ENCODE results near the gene BCAS2. TPM values are rescaled to one million over a fixed set of nuclear protein-coding genes. Genes with fewer than 3 reads are reported as not detected.

The BCAS2 gene
- total RNA-seq (2014; rRNA removed; shearing (Covaris generic)) (26.1 and 44.4 TPM in 2 replicates), polyA plus RNA-seq (2016; fragmentation: Nextera tagmentation; extraction: Ambion mirVana) (64.4 and 67.1 TPM in 2 replicates)

GRCh38 chr1:114581335-114582287, at the start of gene BCAS2:
Gene BCAS2 (minus strand): TSS chr1:114581615. CDS start chr1:114581591, 24 bp downstream.
- no peaks in the 10 kb centered on the region for H3K9me2 ChIP-seq (ENCODE audit: insufficient read depth)
- peaks cover 45% of the 10 kb centered on the region for H3K79me2 ChIP-seq (ENCODE audit: insufficient read depth)
- in situ Hi-C loops (cut with MboI) = no loop called here
- peak within 1 kb of the TSS; percentile 90 for H3K9ac ChIP-seq
- peak within 1 kb of the TSS; percentile 77 for H3K27ac ChIP-seq
- no peaks in the 10 kb centered on the region for H4K20me1 ChIP-seq (ENCODE audit: insufficient read depth)
- WGBS, 2 experiments (ENCODE audit: low coverage in 1 of 2, low lambda C conversion rate in 2 of 2, missing lambda C conversion rate in 2 of 2) = 2% methylated on average over 40 of the region's 40 CpGs
- H3F3A ChIP-seq (ENCODE audit: insufficient read depth) = peaks cover 7% of the 10 kb centered on the region; the same call in 1 of the 2 replicates
- H3K4me2 ChIP-seq (ENCODE audit: unreplicated experiment) = peak within 1 kb of the TSS; percentile 94
- no peaks in the 10 kb centered on the region for H3K27me3 ChIP-seq (replicated peaks; ENCODE audit: insufficient read depth)
- peaks cover 14% of the 10 kb centered on the region for H3K36me3 ChIP-seq (ENCODE audit: low read depth)
- no peaks in the 10 kb centered on the region for H3K9me3 ChIP-seq (ENCODE audit: low read depth)
- TF ChIP-seq EZH2 (IDR thresholded peaks at IDR 0.05; ENCODE audit: insufficient read depth, poor library complexity, severe bottlenecking) (no peak), EZH2phosphoT487 (IDR thresholded peaks at IDR 0.05; ENCODE audit: insufficient read depth, low read depth) (no peak)
- H3K4me1 ChIP-seq (ENCODE audit: insufficient read depth) = peaks cover 13% of the 10 kb centered on the region
- H3K4me3 ChIP-seq = peak within 1 kb of the TSS; percentile 94
- peak within 1 kb of the TSS; percentile 96 for H2AFZ ChIP-seq
- DNase-seq = peak; percentile 99

GRCh38 chr1:114627107-114627506, 45.7 kb upstream of the BCAS2 start:
- 32 to 33% methylated on average over 2 of the region's 2 CpGs for WGBS, 2 experiments (ENCODE audit: low coverage in 1 of 2, low lambda C conversion rate in 2 of 2, missing lambda C conversion rate in 2 of 2)
- no peak overlapping the region for H3K27ac ChIP-seq
- no peak overlapping the region for H3K4me3 ChIP-seq
- H3K9me3 ChIP-seq (ENCODE audit: low read depth) = no peaks in the 10 kb centered on the region
- TF ChIP-seq EZH2 (IDR thresholded peaks at IDR 0.05; ENCODE audit: insufficient read depth, poor library complexity, severe bottlenecking) (no peak), EZH2phosphoT487 (IDR thresholded peaks at IDR 0.05; ENCODE audit: insufficient read depth, low read depth) (no peak)
- H3K27me3 ChIP-seq (replicated peaks; ENCODE audit: insufficient read depth) = no peaks in the 10 kb centered on the region
- H3K4me1 ChIP-seq (ENCODE audit: insufficient read depth) = no peaks in the 10 kb centered on the region
- H3K36me3 ChIP-seq (ENCODE audit: low read depth) = 0 out of 2 replicates have a peak, but pooled peaks cover 4% of the 10 kb centered on the region
- H3K79me2 ChIP-seq (ENCODE audit: insufficient read depth) = no peaks in the 10 kb centered on the region
- no peak overlapping the region for H3K9ac ChIP-seq
- H2AFZ ChIP-seq = no peak overlapping the region
- no peaks in the 10 kb centered on the region for H3F3A ChIP-seq (ENCODE audit: insufficient read depth)
- no peaks in the 10 kb centered on the region for H4K20me1 ChIP-seq (ENCODE audit: insufficient read depth)
- no peak overlapping the region for H3K4me2 ChIP-seq (ENCODE audit: unreplicated experiment)
- in situ Hi-C loops (cut with MboI) = no loop called here
- DNase-seq = no peak
- no peaks in the 10 kb centered on the region for H3K9me2 ChIP-seq (ENCODE audit: insufficient read depth)

GRCh38 chr1:114623364-114623763, 41.9 kb upstream of the BCAS2 start:
- H3K4me1 ChIP-seq (ENCODE audit: insufficient read depth) = no peaks in the 10 kb centered on the region
- no peaks in the 10 kb centered on the region for H3K79me2 ChIP-seq (ENCODE audit: insufficient read depth)
- H3K9ac ChIP-seq = no peak overlapping the region
- no peaks in the 10 kb centered on the region for H3K27me3 ChIP-seq (replicated peaks; ENCODE audit: insufficient read depth)
- in situ Hi-C loops (cut with MboI) = no loop called here
- H3K9me2 ChIP-seq (ENCODE audit: insufficient read depth) = no peaks in the 10 kb centered on the region
- 88 to 92% methylated on average over 5 of the region's 5 CpGs for WGBS, 2 experiments (ENCODE audit: low coverage in 1 of 2, low lambda C conversion rate in 2 of 2, missing lambda C conversion rate in 2 of 2)
- TF ChIP-seq EZH2phosphoT487 (IDR thresholded peaks at IDR 0.05; ENCODE audit: insufficient read depth, low read depth) = no peak
- no peak for TF ChIP-seq EZH2 (IDR thresholded peaks at IDR 0.05; ENCODE audit: insufficient read depth, poor library complexity, severe bottlenecking)
- 0 out of 2 replicates have a peak, but pooled peaks cover 4% of the 10 kb centered on the region for H3K36me3 ChIP-seq (ENCODE audit: low read depth)
- no peaks in the 10 kb centered on the region for H3F3A ChIP-seq (ENCODE audit: insufficient read depth)
- H4K20me1 ChIP-seq (ENCODE audit: insufficient read depth) = no peaks in the 10 kb centered on the region
- no peak overlapping the region for H2AFZ ChIP-seq
- no peaks in the 10 kb centered on the region for H3K9me3 ChIP-seq (ENCODE audit: low read depth)
- DNase-seq = no peak
- H3K4me3 ChIP-seq = no peak overlapping the region
- H3K4me2 ChIP-seq (ENCODE audit: unreplicated experiment) = no peak overlapping the region
- no peak overlapping the region for H3K27ac ChIP-seq

GRCh38 chr1:114620419-114620818, 39.0 kb upstream of the BCAS2 start:
- Histone ChIP-seq H3K9ac (no peak overlapping the region), H3K4me3 (no peak overlapping the region), H3K27me3 (replicated peaks; ENCODE audit: insufficient read depth) (no peaks in the 10 kb centered on the region), H4K20me1 (ENCODE audit: insufficient read depth) (no peaks in the 10 kb centered on the region), H3K9me3 (ENCODE audit: low read depth) (no peaks in the 10 kb centered on the region), H3K4me2 (ENCODE audit: unreplicated experiment) (no peak overlapping the region), H3F3A (ENCODE audit: insufficient read depth) (no peaks in the 10 kb centered on the region), H3K36me3 (ENCODE audit: low read depth) (0 out of 2 replicates have a peak, but pooled peaks cover 4% of the 10 kb centered on the region), H3K9me2 (ENCODE audit: insufficient read depth) (no peaks in the 10 kb centered on the region), H2AFZ (no peak overlapping the region), H3K4me1 (ENCODE audit: insufficient read depth) (no peaks in the 10 kb centered on the region), H3K27ac (no peak overlapping the region), H3K79me2 (ENCODE audit: insufficient read depth) (no peaks in the 10 kb centered on the region)
- TF ChIP-seq EZH2phosphoT487 (IDR thresholded peaks at IDR 0.05; ENCODE audit: insufficient read depth, low read depth) = no peak
- no peak for TF ChIP-seq EZH2 (IDR thresholded peaks at IDR 0.05; ENCODE audit: insufficient read depth, poor library complexity, severe bottlenecking)
- DNase-seq = no peak
- in situ Hi-C loops (cut with MboI) = no loop called here
- 93 to 99% methylated on average over 2 of the region's 2 CpGs for WGBS, 2 experiments (ENCODE audit: low coverage in 1 of 2, low lambda C conversion rate in 2 of 2, missing lambda C conversion rate in 2 of 2)

All from GM23248 (cell line).